Osteoblast (primary cell): ENCODE measurements around the gene EDN2. TPM values are rescaled to one million over a fixed set of nuclear protein-coding genes. Genes with fewer than 3 reads are reported as not detected.

Experiments used
- DNase-seq: peaks from one replicate; pipeline ENCODE4 v3.0.0; 2011; ENCODE audit warnings: low spot score, mixed read lengths; ENCODE audit not compliant: insufficient read length; ENCODE audit errors: missing footprints
- H2AFZ ChIP-seq: 2 replicates; pipeline ENCODE4 v1.6.0; 2011; ENCODE audit warnings: mild to moderate bottlenecking, low read length
- H3K27ac ChIP-seq: 2 replicates; pipeline ENCODE4 v1.5.1; 2011; ENCODE audit warnings: mild to moderate bottlenecking, low read depth, low read length, moderate library complexity
- H3K27me3 ChIP-seq: 2 replicates; pipeline ENCODE4 v1.6.0; 2012; ENCODE audit warnings: mild to moderate bottlenecking, control low read depth, inconsistent platforms, low read length, moderate library complexity; ENCODE audit not compliant: insufficient read depth
- H3K36me3 ChIP-seq: 2 replicates; pipeline ENCODE4 v1.5.1; 2011; ENCODE audit warnings: mild to moderate bottlenecking, low read length, control low read depth, moderate library complexity; ENCODE audit not compliant: insufficient read depth
- H3K4me1 ChIP-seq: 2 replicates; pipeline ENCODE4 v1.5.1; 2011; ENCODE audit warnings: mild to moderate bottlenecking, low read length, control low read depth, moderate library complexity; ENCODE audit not compliant: insufficient read depth
- H3K4me2 ChIP-seq: 2 replicates; pipeline ENCODE4 v1.6.0; 2011; ENCODE audit warnings: mild to moderate bottlenecking, low read length; ENCODE audit not compliant: insufficient read depth
- H3K4me3 ChIP-seq: fragments of 200-600 bp; sonication (generic); 3 replicates; pipeline ENCODE4 v1.5.1; 2012; ENCODE audit warnings: mild to moderate bottlenecking, low read length, inconsistent platforms; ENCODE audit not compliant: insufficient read depth
- H3K79me2 ChIP-seq: 2 replicates; pipeline ENCODE4 v1.6.0; 2012; ENCODE audit warnings: mild to moderate bottlenecking, low read length, control low read depth, inconsistent platforms; ENCODE audit not compliant: insufficient read depth
- H3K9me3 ChIP-seq: 2 replicates; pipeline ENCODE4 v1.5.1; 2011; ENCODE audit warnings: low read depth, low read length, control low read depth
- H4K20me1 ChIP-seq: 2 replicates; pipeline ENCODE4 v1.6.0; 2012; ENCODE audit warnings: mild to moderate bottlenecking, low read length, control low read depth; ENCODE audit not compliant: insufficient read depth
- total RNA-seq: library from RNA; depleted of rRNA; stranded (reverse); fragments of >200 nt; gene quantifications from 2 replicates; pipeline ENCODE4 v1.2.3, GENCODE V29; 2012
- TF ChIP-seq, protein P1 (sequence below): IDR thresholded peaks from 2 replicates; pipeline ENCODE4 v1.5.1; 2011; ENCODE audit warnings: mild to moderate bottlenecking, low read depth, low read length, moderate library complexity; ENCODE audit errors: extremely low read depth

Gene EDN2
- total RNA-seq, 1 donor, result not detected

DNA sequence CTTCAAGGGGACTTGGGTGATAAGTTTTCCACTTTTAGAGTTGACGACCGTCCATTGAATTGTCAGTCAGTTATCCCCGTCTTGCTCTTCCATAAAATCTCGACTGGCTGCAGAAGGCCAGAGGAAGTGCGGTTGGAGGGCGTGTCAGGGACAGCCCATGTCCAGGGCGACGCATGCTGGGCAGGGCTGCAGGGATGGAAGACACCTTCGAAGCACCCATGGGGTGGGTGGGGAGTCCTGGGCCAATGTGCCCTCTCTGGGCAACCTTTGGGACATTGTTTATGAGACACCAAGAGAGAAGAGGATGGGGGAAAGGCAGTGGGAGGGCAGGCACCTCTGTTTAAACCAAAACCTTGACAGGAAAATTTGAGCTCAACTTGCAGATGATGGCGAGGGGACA lies 38.6 kb upstream of the EDN2 start:
- DNase-seq, result peak; percentile 69
- H3K36me3 ChIP-seq, result no peaks in the 10 kb centered on the region

DNA sequence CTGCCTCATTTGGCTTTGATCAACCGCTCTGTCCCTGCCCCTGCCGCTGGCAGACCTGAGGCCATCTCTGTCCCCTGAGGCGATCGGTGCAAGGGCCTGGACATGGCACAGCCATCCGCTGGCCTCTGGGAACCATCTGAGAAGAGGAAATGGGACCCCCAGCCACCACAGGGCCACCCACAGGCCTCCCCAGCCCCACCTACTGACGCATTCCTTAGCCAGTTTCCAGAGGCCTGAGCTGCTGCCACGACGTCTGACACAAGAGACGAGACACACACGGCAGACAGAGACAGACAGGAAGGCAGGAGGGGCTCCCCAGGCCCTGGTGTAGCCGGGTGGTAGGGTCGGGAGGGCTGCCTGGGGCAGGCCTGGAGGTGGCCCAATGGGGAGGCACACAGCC lies 37.3 kb upstream of the EDN2 start:
- Histone ChIP-seq H3K36me3 (no peaks in the 10 kb centered on the region), H3K4me2 (no peak overlapping the region), H3K4me3 (no peak overlapping the region), H3K27ac (no peak overlapping the region), H3K9me3 (no peaks in the 10 kb centered on the region), H3K4me1 (peaks cover under 1% of the 10 kb centered on the region), H4K20me1 (peaks cover 4% of the 10 kb centered on the region), H3K27me3 (no peaks in the 10 kb centered on the region), H3K79me2 (no peaks in the 10 kb centered on the region), H2AFZ (no peak overlapping the region)
- TF ChIP-seq, protein P1, sequence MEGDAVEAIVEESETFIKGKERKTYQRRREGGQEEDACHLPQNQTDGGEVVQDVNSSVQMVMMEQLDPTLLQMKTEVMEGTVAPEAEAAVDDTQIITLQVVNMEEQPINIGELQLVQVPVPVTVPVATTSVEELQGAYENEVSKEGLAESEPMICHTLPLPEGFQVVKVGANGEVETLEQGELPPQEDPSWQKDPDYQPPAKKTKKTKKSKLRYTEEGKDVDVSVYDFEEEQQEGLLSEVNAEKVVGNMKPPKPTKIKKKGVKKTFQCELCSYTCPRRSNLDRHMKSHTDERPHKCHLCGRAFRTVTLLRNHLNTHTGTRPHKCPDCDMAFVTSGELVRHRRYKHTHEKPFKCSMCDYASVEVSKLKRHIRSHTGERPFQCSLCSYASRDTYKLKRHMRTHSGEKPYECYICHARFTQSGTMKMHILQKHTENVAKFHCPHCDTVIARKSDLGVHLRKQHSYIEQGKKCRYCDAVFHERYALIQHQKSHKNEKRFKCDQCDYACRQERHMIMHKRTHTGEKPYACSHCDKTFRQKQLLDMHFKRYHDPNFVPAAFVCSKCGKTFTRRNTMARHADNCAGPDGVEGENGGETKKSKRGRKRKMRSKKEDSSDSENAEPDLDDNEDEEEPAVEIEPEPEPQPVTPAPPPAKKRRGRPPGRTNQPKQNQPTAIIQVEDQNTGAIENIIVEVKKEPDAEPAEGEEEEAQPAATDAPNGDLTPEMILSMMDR, result no peak
- DNase-seq, result peak; percentile 60

More for the DNA sequence above, 38.6 kb upstream of the EDN2 start:
- no peaks in the 10 kb centered on the region for H3K79me2 ChIP-seq
- H3K4me2 ChIP-seq, result no peak overlapping the region
- no peak overlapping the region for H2AFZ ChIP-seq
- no peaks in the 10 kb centered on the region for H3K27me3 ChIP-seq
- H3K4me1 ChIP-seq, result no peaks in the 10 kb centered on the region
- peaks cover 6% of the 10 kb centered on the region for H4K20me1 ChIP-seq
- no peak overlapping the region for H3K27ac ChIP-seq
- H3K4me3 ChIP-seq, result no peak overlapping the region
- TF ChIP-seq, protein P1, result no peak
- no peaks in the 10 kb centered on the region for H3K9me3 ChIP-seq

DNA sequence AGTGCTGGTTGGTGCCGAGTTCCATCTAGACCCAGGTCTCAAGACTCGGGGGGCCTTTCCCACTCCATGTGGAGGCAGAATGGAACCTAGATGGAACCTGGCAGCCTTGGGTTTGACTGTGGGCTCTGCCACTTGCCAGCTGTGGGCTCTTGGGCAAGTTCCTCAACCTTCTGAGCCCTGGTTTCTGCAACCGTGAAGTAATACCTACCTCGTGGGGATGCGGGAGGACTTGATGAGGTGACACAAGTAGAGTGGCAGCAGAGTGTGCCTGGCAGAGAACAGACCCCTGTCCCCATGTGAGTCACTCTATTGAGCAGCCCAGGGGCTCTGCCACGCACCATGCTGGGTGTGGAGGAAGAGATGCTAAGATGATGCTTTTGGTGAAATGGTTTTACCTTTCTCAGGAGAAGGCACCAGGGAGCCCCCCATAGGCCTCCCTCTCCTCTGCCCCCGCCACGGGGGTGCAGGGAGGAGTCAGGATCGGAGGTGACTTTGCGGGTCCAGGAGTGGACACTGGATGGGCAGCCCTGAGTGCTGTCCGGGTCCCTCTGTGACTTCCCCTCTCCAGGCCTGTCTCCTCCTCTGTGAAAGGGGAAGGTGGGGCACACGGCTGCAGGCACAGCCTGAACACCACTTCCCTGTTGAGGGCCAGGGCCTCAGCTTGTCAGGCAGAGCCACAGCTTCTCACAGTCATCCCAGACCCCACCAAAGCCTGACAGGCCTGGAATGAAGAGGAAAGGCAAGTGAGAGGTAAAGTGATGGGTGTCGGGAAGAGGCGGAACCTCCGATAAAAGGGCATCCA lies 36.7 kb upstream of the EDN2 start:
- Histone ChIP-seq H3K4me2 (no peak overlapping the region), H3K27me3 (no peaks in the 10 kb centered on the region), H3K4me1 (peaks cover 4% of the 10 kb centered on the region), H3K9me3 (no peaks in the 10 kb centered on the region), H3K4me3 (no peak overlapping the region), H3K79me2 (no peaks in the 10 kb centered on the region), H3K36me3 (no peaks in the 10 kb centered on the region), H3K27ac (no peak overlapping the region), H2AFZ (no peak overlapping the region), H4K20me1 (peaks cover 4% of the 10 kb centered on the region)
- DNase-seq, result peak; percentile 87
- TF ChIP-seq, protein P1, result no peak

DNA sequence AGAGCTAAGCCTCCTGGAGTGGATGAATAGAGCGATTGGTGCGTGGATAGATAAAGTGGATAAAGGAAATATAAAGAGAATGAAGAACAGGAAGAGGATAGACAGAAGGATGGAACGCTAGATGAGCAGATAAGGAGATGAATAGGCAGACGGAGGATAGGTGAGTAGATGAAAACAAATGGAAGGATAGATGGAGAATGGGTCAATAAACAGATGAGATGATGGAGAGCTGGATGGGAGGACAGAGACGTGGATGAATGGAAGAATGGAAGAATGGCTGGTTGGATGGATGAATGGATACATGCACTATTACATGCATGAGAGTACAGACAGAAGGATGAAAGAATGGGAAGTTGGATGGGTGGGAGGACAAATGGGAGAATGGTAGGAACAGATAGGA lies 35.2 kb upstream of the EDN2 start:
- no peaks in the 10 kb centered on the region for H3K36me3 ChIP-seq

More for the DNA sequence above, 35.2 kb upstream of the EDN2 start:
- no peaks in the 10 kb centered on the region for H3K27me3 ChIP-seq
- no peak overlapping the region for H3K4me3 ChIP-seq
- no peaks in the 10 kb centered on the region for H3K79me2 ChIP-seq
- H4K20me1 ChIP-seq, result no peaks in the 10 kb centered on the region
- no peak overlapping the region for H3K4me2 ChIP-seq
- no peak overlapping the region for H3K27ac ChIP-seq
- H2AFZ ChIP-seq, result no peak overlapping the region
- peak; percentile 53 for DNase-seq
- peaks cover 7% of the 10 kb centered on the region for H3K4me1 ChIP-seq
- no peaks in the 10 kb centered on the region for H3K9me3 ChIP-seq
- TF ChIP-seq, protein P1, result no peak
